Measurements from ENCODE around the gene SLC7A6. TPM values are rescaled to one million over a fixed set of nuclear protein-coding genes. Genes with fewer than 3 reads are reported as not detected.

SLC7A6 gene
- total RNA-seq (2014; rRNA removed; shearing (Covaris generic)) (20.9 and 53.7 TPM in 2 replicates), polyA plus RNA-seq (2016; fragmentation: Nextera tagmentation; extraction: Ambion mirVana) (15.8 and 17.3 TPM in 2 replicates)

- Histone ChIP-seq H3K9ac (peak within 1 kb of the TSS; percentile 95), H3K4me1 (ENCODE audit: insufficient read depth) (peaks cover 26% of the 10 kb centered on the region), H2AFZ (peak within 1 kb of the TSS; percentile 75), H3K9me3 (ENCODE audit: low read depth) (no peaks in the 10 kb centered on the region), H3K27me3 (replicated peaks; ENCODE audit: insufficient read depth) (no peaks in the 10 kb centered on the region), H3K36me3 (ENCODE audit: low read depth) (0 out of 2 replicates have a peak, but pooled peaks cover 11% of the 10 kb centered on the region), H3K4me2 (ENCODE audit: unreplicated experiment) (peak within 1 kb of the TSS; percentile 90), H3K79me2 (ENCODE audit: insufficient read depth) (peaks cover 48% of the 10 kb centered on the region), H3K27ac (peak within 1 kb of the TSS; percentile 93), H4K20me1 (ENCODE audit: insufficient read depth) (peaks cover 12% of the 10 kb centered on the region; the same call in 1 of the 2 replicates), H3K9me2 (ENCODE audit: insufficient read depth) (no peaks in the 10 kb centered on the region), H3F3A (ENCODE audit: insufficient read depth) (peaks cover 27% of the 10 kb centered on the region), H3K4me3 (peak within 1 kb of the TSS; percentile 79)
- TF ChIP-seq EZH2phosphoT487 (IDR thresholded peaks at IDR 0.05; ENCODE audit: insufficient read depth, low read depth) = no peak
- TF ChIP-seq EZH2 (IDR thresholded peaks at IDR 0.05; ENCODE audit: insufficient read depth, poor library complexity, severe bottlenecking) = no peak
- DNase-seq = peak; percentile 93
- 1% methylated on average over 69 to 86 of the region's 123 CpGs for WGBS, 2 experiments (ENCODE audit: low coverage in 1 of 2, low lambda C conversion rate in 2 of 2, missing lambda C conversion rate in 2 of 2)
- in situ Hi-C loops (cut with MboI) = no loop called here
These were observed at the start of gene SLC7A6 for GRCh38 chr16:68264128-68265077. TSS of gene SLC7A6 (plus strand) at chr16:68264526. CDS start at chr16:68274727, 10,201 bp downstream.

GRCh38 chr16:68214726-68215125 lies 49.6 kb upstream of the SLC7A6 start:
- Histone ChIP-seq H3K79me2 (ENCODE audit: insufficient read depth) (peaks cover 12% of the 10 kb centered on the region; the same call in 1 of the 2 replicates), H3K27ac (no peak overlapping the region), H3K9me2 (ENCODE audit: insufficient read depth) (no peaks in the 10 kb centered on the region), H2AFZ (no peak overlapping the region), H3K9me3 (ENCODE audit: low read depth) (no peaks in the 10 kb centered on the region), H3K9ac (no peak overlapping the region), H3K4me3 (no peak overlapping the region), H3K27me3 (replicated peaks; ENCODE audit: insufficient read depth) (no peaks in the 10 kb centered on the region), H3K4me2 (ENCODE audit: unreplicated experiment) (no peak overlapping the region), H3K4me1 (ENCODE audit: insufficient read depth) (no peaks in the 10 kb centered on the region), H3F3A (ENCODE audit: insufficient read depth) (no peaks in the 10 kb centered on the region), H4K20me1 (ENCODE audit: insufficient read depth) (no peaks in the 10 kb centered on the region), H3K36me3 (ENCODE audit: low read depth) (no peaks in the 10 kb centered on the region)
- WGBS, 2 experiments (ENCODE audit: low coverage in 1 of 2, low lambda C conversion rate in 2 of 2, missing lambda C conversion rate in 2 of 2) = 50 to 57% methylated on average over 3 of the region's 3 CpGs
- no peak for TF ChIP-seq EZH2phosphoT487 (IDR thresholded peaks at IDR 0.05; ENCODE audit: insufficient read depth, low read depth)
- TF ChIP-seq EZH2 (IDR thresholded peaks at IDR 0.05; ENCODE audit: insufficient read depth, poor library complexity, severe bottlenecking) = no peak
- DNase-seq = no peak
- in situ Hi-C loops (cut with MboI) = no loop called here

- TF ChIP-seq EZH2 (IDR thresholded peaks at IDR 0.05; ENCODE audit: insufficient read depth, poor library complexity, severe bottlenecking) (no peak), EZH2phosphoT487 (IDR thresholded peaks at IDR 0.05; ENCODE audit: insufficient read depth, low read depth) (no peak)
- H3K9me2 ChIP-seq (ENCODE audit: insufficient read depth) = no peaks in the 10 kb centered on the region
- H3K36me3 ChIP-seq (ENCODE audit: low read depth) = no peaks in the 10 kb centered on the region
- no peaks in the 10 kb centered on the region for H4K20me1 ChIP-seq (ENCODE audit: insufficient read depth)
- DNase-seq = no peak
- no peak overlapping the region for H3K4me3 ChIP-seq
- H3K4me2 ChIP-seq (ENCODE audit: unreplicated experiment) = no peak overlapping the region
- H3F3A ChIP-seq (ENCODE audit: insufficient read depth) = no peaks in the 10 kb centered on the region
- no peak overlapping the region for H2AFZ ChIP-seq
- H3K9me3 ChIP-seq (ENCODE audit: low read depth) = no peaks in the 10 kb centered on the region
- peaks cover 12% of the 10 kb centered on the region; the same call in 1 of the 2 replicates for H3K79me2 ChIP-seq (ENCODE audit: insufficient read depth)
- in situ Hi-C loops (cut with MboI) = no loop called here
- WGBS, 2 experiments (ENCODE audit: low coverage in 1 of 2, low lambda C conversion rate in 2 of 2, missing lambda C conversion rate in 2 of 2) = 100% methylated on average over 1 of the region's 1 CpG
- H3K4me1 ChIP-seq (ENCODE audit: insufficient read depth) = no peaks in the 10 kb centered on the region
- H3K27ac ChIP-seq = no peak overlapping the region
- H3K27me3 ChIP-seq (replicated peaks; ENCODE audit: insufficient read depth) = no peaks in the 10 kb centered on the region
- H3K9ac ChIP-seq = no peak overlapping the region
These were observed 49.0 kb upstream of the SLC7A6 start for GRCh38 chr16:68215302-68215701.

GRCh38 chr16:68216240-68216639 lies 48.1 kb upstream of the SLC7A6 start:
- in situ Hi-C loops (cut with MboI) = no loop called here
- Histone ChIP-seq H3K9me2 (ENCODE audit: insufficient read depth) (no peaks in the 10 kb centered on the region), H3K9me3 (ENCODE audit: low read depth) (no peaks in the 10 kb centered on the region), H4K20me1 (ENCODE audit: insufficient read depth) (no peaks in the 10 kb centered on the region), H2AFZ (no peak overlapping the region), H3K4me3 (no peak overlapping the region), H3F3A (ENCODE audit: insufficient read depth) (no peaks in the 10 kb centered on the region), H3K27me3 (replicated peaks; ENCODE audit: insufficient read depth) (no peaks in the 10 kb centered on the region), H3K9ac (no peak overlapping the region), H3K36me3 (ENCODE audit: low read depth) (no peaks in the 10 kb centered on the region), H3K4me1 (ENCODE audit: insufficient read depth) (no peaks in the 10 kb centered on the region), H3K27ac (no peak overlapping the region), H3K4me2 (ENCODE audit: unreplicated experiment) (no peak overlapping the region), H3K79me2 (ENCODE audit: insufficient read depth) (peaks cover 4% of the 10 kb centered on the region; the same call in 1 of the 2 replicates)
- 94% methylated on average over 3 of the region's 3 CpGs for WGBS, 2 experiments (ENCODE audit: low coverage in 1 of 2, low lambda C conversion rate in 2 of 2, missing lambda C conversion rate in 2 of 2)
- no peak for TF ChIP-seq EZH2phosphoT487 (IDR thresholded peaks at IDR 0.05; ENCODE audit: insufficient read depth, low read depth)
- TF ChIP-seq EZH2 (IDR thresholded peaks at IDR 0.05; ENCODE audit: insufficient read depth, poor library complexity, severe bottlenecking) = no peak
- no peak for DNase-seq
